ENCODE data around the gene CLEC2A. TPM values are rescaled to one million over a fixed set of nuclear protein-coding genes. Genes with fewer than 3 reads are reported as not detected.

The CLEC2A gene
- total RNA-seq, 5 donors from 2014 or later (not counting 1 experiment from before 2014, with no cell fraction given), result not detected

- WGBS (ENCODE audit: insufficient coverage), result 64% methylated on average over 18 of the region's 19 CpGs
- peak in 10 of 35 experiments; percentile 2 to 48 (median 8) for DNase-seq
Observed at GRCh38 chr12:9943240-9943639, 11.1 kb upstream of the CLEC2A start.

DNA sequence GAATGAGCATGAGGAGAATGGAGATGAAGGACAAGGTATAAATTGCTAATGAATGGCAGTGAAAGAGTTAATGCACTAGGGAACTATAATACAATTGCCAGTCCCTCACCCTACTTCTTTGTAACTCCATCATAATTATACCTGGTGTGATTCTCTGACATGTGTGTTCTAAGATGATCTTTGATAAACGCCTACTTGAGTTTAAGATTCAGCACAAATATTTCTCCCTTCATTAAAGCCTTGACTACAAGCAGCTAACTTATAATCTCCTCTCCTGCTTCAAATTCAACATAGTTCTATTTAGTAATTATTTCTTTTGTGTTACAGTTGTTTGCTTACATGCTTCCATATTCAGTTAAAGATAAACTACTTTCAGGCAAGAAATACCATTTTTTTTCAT lies 9.7 kb upstream of the CLEC2A start:
- no peaks in the 10 kb centered on the region for H3K9me3 Mint-ChIP-seq
- no peaks in the 10 kb centered on the region for H3K9me3 ChIP-seq
- H3K36me3 ChIP-seq (ENCODE audit: control insufficient read depth in 2 of 2, extremely low read depth in 1 of 2, insufficient read depth in 1 of 2, low read length in 1 of 2), result no peaks in the 10 kb centered on the region
- H3K4me3 ChIP-seq (ENCODE audit: control insufficient read depth in 1 of 2, extremely low read depth in 1 of 2, low read length in 1 of 2), result no peak overlapping the region
- ChIA-PET CTCF (interaction anchor here in 1 of 2 donors (0.6 to 0.7 kb wide), 2 partner anchors 55 to 1428 kb away, joined by 3 to 4 read pairs; partner anchors contain the start of gene CLEC4D), POLR2A (no interaction called here)
- H3K4me1 Mint-ChIP-seq, result peaks cover 8 to 16% (median 13%) of the 10 kb centered on the region in 3 donors
- ATAC-seq (replicated peaks in 1 of 4) (no peak), DNase-seq (no peak)
- WGBS (ENCODE audit: insufficient coverage), result no CpG with 5 or more reads among the region's 1 CpG
- H3K4me3 Mint-ChIP-seq, result no peak overlapping the region
- H3K27ac ChIP-seq (ENCODE audit: low read length), result no peak overlapping the region
- H3K27ac Mint-ChIP-seq, result no peak overlapping the region
- peaks cover 0 to 6% of the 10 kb centered on the region in 2 experiments for H3K27me3 ChIP-seq (replicated peaks in 1 of 2; ENCODE audit: control insufficient read depth in 2 of 2, extremely low read depth in 1 of 2, insufficient read depth in 2 of 2, low read length in 1 of 2)
- H3K27me3 Mint-ChIP-seq, result peaks cover 0 to 10% of the 10 kb centered on the region in 2 donors
- no peaks in the 10 kb centered on the region for H3K36me3 Mint-ChIP-seq
- peaks cover 0 to 3% of the 10 kb centered on the region in 2 experiments for H3K4me1 ChIP-seq (ENCODE audit: control insufficient read depth in 1 of 2, extremely low read depth in 1 of 2, insufficient read depth in 2 of 2, low read length in 2 of 2)

More at GRCh38 chr12:9943240-9943639, 11.1 kb upstream of the CLEC2A start:
- H3K27ac ChIP-seq (ENCODE audit: low read length), result no peak overlapping the region
- CTCF ChIA-PET, result no interaction called here
- H3K36me3 ChIP-seq (ENCODE audit: control insufficient read depth in 2 of 2, extremely low read depth in 1 of 2, insufficient read depth in 1 of 2, low read length in 1 of 2), result no peaks in the 10 kb centered on the region
- H3K9me3 ChIP-seq, result no peaks in the 10 kb centered on the region
- H3K9me3 Mint-ChIP-seq, result no peaks in the 10 kb centered on the region
- H3K4me1 ChIP-seq (ENCODE audit: control insufficient read depth in 1 of 2, extremely low read depth in 1 of 2, insufficient read depth in 2 of 2, low read length in 2 of 2), result peaks cover 0 to 7% of the 10 kb centered on the region in 2 experiments
- H3K4me1 Mint-ChIP-seq, result peaks cover 18 to 21% (median 19%) of the 10 kb centered on the region in 3 donors
- no peaks in the 10 kb centered on the region for H3K36me3 Mint-ChIP-seq
- H3K4me3 Mint-ChIP-seq, result peak overlapping the region; percentile 62 to 71 (median 68)
- peak overlapping the region; percentile 4 to 20 for H3K27ac Mint-ChIP-seq
- peaks cover 0 to 6% of the 10 kb centered on the region in 2 experiments for H3K27me3 ChIP-seq (replicated peaks in 1 of 2; ENCODE audit: control insufficient read depth in 2 of 2, extremely low read depth in 1 of 2, insufficient read depth in 2 of 2, low read length in 1 of 2)
- peaks cover 0 to 10% of the 10 kb centered on the region in 2 donors for H3K27me3 Mint-ChIP-seq
- POLR2A ChIA-PET, result no interaction called here
- H3K4me3 ChIP-seq (ENCODE audit: control insufficient read depth in 1 of 2, extremely low read depth in 1 of 2, low read length in 1 of 2), result no peak overlapping the region
- ATAC-seq (replicated peaks in 1 of 4), result peak in 3 of 4 experiments; percentile 45 to 71 (median 69)

DNA sequence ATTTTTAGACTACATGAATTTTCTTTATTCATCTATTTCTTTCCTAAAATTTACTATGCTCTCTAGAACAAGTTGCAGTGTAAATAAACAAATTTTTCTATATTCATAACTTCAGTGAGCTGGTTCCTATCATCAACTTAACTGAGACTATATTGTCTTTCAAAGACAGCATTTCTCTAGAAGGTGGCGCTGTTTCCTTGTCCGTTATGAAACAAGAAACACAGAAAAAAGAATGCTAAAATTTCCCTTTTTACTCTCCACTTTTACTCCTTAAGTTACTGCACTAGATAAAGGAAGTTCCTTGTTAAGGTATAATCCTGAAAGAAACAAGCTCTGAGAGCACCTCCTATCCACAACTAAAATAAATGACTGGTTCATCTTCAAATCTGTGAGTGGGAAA lies 8.2 kb upstream of the CLEC2A start:
- H3K27ac Mint-ChIP-seq, result no peak overlapping the region
- WGBS (ENCODE audit: insufficient coverage), result no CpG with 5 or more reads among the region's 2 CpGs
- Histone ChIP-seq H3K27me3 (replicated peaks in 1 of 2; ENCODE audit: control insufficient read depth in 2 of 2, extremely low read depth in 1 of 2, insufficient read depth in 2 of 2, low read length in 1 of 2) (peaks cover 0 to 6% of the 10 kb centered on the region in 2 experiments), H3K9me3 (no peaks in the 10 kb centered on the region), H3K27ac (ENCODE audit: low read length) (no peak overlapping the region), H3K4me3 (ENCODE audit: control insufficient read depth in 1 of 2, extremely low read depth in 1 of 2, low read length in 1 of 2) (no peak overlapping the region), H3K36me3 (ENCODE audit: control insufficient read depth in 2 of 2, extremely low read depth in 1 of 2, insufficient read depth in 1 of 2, low read length in 1 of 2) (no peaks in the 10 kb centered on the region), H3K4me1 (ENCODE audit: control insufficient read depth in 1 of 2, extremely low read depth in 1 of 2, insufficient read depth in 2 of 2, low read length in 2 of 2) (peaks cover 0 to 3% of the 10 kb centered on the region in 2 experiments)
- peak in 3 of 35 experiments; percentile 4 to 50 (median 13) for DNase-seq
- H3K36me3 Mint-ChIP-seq, result no peaks in the 10 kb centered on the region
- no peak for ATAC-seq (replicated peaks in 1 of 4)
- peaks cover 8 to 16% (median 13%) of the 10 kb centered on the region in 3 donors for H3K4me1 Mint-ChIP-seq
- CTCF ChIA-PET, result interaction anchor here (0.5 to 2.0 kb wide), 13 partner anchors 9 to 458 kb away, joined by 3 to 13 read pairs (median 3); partner anchors contain the start of genes CLEC12A (in 1 of the 2) and CLEC7A (in 1 of the 2)
- peaks cover 0 to 10% of the 10 kb centered on the region in 2 donors for H3K27me3 Mint-ChIP-seq
- no peaks in the 10 kb centered on the region for H3K9me3 Mint-ChIP-seq
- H3K4me3 Mint-ChIP-seq, result no peak overlapping the region
- POLR2A ChIA-PET, result no interaction called here

GRCh38 chr12:9936591-9936990 lies 4.4 kb upstream of the CLEC2A start:
- Histone ChIP-seq H3K36me3 (ENCODE audit: control insufficient read depth in 2 of 2, extremely low read depth in 1 of 2, insufficient read depth in 1 of 2, low read length in 1 of 2) (no peaks in the 10 kb centered on the region), H3K4me1 (ENCODE audit: control insufficient read depth in 1 of 2, extremely low read depth in 1 of 2, insufficient read depth in 2 of 2, low read length in 2 of 2) (no peaks in the 10 kb centered on the region), H3K27ac (ENCODE audit: low read length) (no peak overlapping the region), H3K9me3 (no peaks in the 10 kb centered on the region), H3K27me3 (replicated peaks in 1 of 2; ENCODE audit: control insufficient read depth in 2 of 2, extremely low read depth in 1 of 2, insufficient read depth in 2 of 2, low read length in 1 of 2) (no peaks in the 10 kb centered on the region), H3K4me3 (ENCODE audit: control insufficient read depth in 1 of 2, extremely low read depth in 1 of 2, low read length in 1 of 2) (no peak overlapping the region)
- H3K27me3 Mint-ChIP-seq, result peaks cover 3 to 7% of the 10 kb centered on the region in 2 donors
- peaks cover 0 to 2% (median 0%) of the 10 kb centered on the region in 3 donors for H3K4me1 Mint-ChIP-seq
- no peak overlapping the region for H3K4me3 Mint-ChIP-seq
- DNase-seq, result no peak
- ATAC-seq (replicated peaks in 1 of 4), result no peak
- ChIA-PET CTCF (no interaction called here), POLR2A (no interaction called here)
- no peaks in the 10 kb centered on the region for H3K9me3 Mint-ChIP-seq
- WGBS (ENCODE audit: insufficient coverage), result 82% methylated on average over 7 of the region's 10 CpGs
- H3K36me3 Mint-ChIP-seq, result no peaks in the 10 kb centered on the region
- H3K27ac Mint-ChIP-seq, result no peak overlapping the region

DNA sequence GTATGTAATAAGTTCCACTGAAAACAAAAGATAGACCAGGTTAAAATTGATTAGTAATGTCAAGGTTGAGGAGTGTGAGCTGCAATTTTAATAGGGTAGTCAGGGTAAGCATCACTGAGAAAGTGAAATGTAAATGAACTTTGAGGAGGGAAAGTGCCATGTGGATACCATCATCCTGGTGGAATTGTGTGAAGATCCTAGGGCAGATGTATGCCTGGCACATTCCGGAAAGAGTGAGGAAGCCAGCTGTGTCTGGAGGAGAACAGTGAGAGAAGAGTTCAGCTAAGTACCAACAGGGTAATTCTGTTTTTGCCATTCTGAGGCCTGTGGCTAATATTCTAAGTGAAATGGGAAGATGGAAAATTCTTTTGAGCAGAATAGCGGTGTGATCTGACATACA lies 2.9 kb upstream of the CLEC2A start:
- Mint-ChIP-seq H3K4me1 (no peaks in the 10 kb centered on the region), H3K9me3 (no peaks in the 10 kb centered on the region), H3K4me3 (no peak overlapping the region), H3K27me3 (peaks cover 3 to 11% of the 10 kb centered on the region in 2 donors), H3K27ac (no peak overlapping the region), H3K36me3 (no peaks in the 10 kb centered on the region)
- Histone ChIP-seq H3K27ac (ENCODE audit: low read length) (no peak overlapping the region), H3K4me3 (ENCODE audit: control insufficient read depth in 1 of 2, extremely low read depth in 1 of 2, low read length in 1 of 2) (no peak overlapping the region), H3K9me3 (no peaks in the 10 kb centered on the region), H3K4me1 (ENCODE audit: control insufficient read depth in 1 of 2, extremely low read depth in 1 of 2, insufficient read depth in 2 of 2, low read length in 2 of 2) (no peaks in the 10 kb centered on the region), H3K36me3 (ENCODE audit: control insufficient read depth in 2 of 2, extremely low read depth in 1 of 2, insufficient read depth in 1 of 2, low read length in 1 of 2) (no peaks in the 10 kb centered on the region), H3K27me3 (replicated peaks in 1 of 2; ENCODE audit: control insufficient read depth in 2 of 2, extremely low read depth in 1 of 2, insufficient read depth in 2 of 2, low read length in 1 of 2) (no peaks in the 10 kb centered on the region)
- no peak for DNase-seq
- no peak for ATAC-seq (replicated peaks in 1 of 4)
- POLR2A ChIA-PET, result no interaction called here
- WGBS (ENCODE audit: insufficient coverage), result 89% methylated on average over 1 of the region's 2 CpGs
- CTCF ChIA-PET, result no interaction called here

DNA sequence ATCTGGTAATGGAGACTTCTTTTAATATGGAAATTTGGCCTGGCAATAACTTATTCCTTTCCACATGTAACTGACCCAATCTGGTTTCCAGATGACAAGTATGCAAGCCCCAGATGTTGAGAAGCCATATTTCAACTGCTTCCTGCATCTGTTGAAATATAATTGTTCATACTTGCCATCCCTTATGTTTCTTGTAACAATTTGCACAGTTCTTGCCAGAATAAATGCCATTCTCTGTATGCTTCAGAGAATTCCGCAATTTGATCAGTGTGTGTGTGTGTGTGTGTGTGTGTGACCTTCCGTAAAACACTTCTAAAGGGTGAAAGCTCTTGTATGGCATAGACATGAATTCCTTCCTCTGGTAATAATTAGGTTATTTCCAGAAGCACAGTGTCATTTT lies 1.8 kb upstream of the CLEC2A start:
- H3K4me1 Mint-ChIP-seq, result no peaks in the 10 kb centered on the region
- H3K27me3 Mint-ChIP-seq, result peaks cover 3 to 5% of the 10 kb centered on the region in 2 donors
- DNase-seq (no peak), ATAC-seq (replicated peaks in 1 of 4) (no peak)
- no peak overlapping the region for H3K4me3 Mint-ChIP-seq
- Histone ChIP-seq H3K36me3 (ENCODE audit: control insufficient read depth in 2 of 2, extremely low read depth in 1 of 2, insufficient read depth in 1 of 2, low read length in 1 of 2) (no peaks in the 10 kb centered on the region), H3K27ac (ENCODE audit: low read length) (no peak overlapping the region), H3K27me3 (replicated peaks in 1 of 2; ENCODE audit: control insufficient read depth in 2 of 2, extremely low read depth in 1 of 2, insufficient read depth in 2 of 2, low read length in 1 of 2) (no peaks in the 10 kb centered on the region), H3K4me1 (ENCODE audit: control insufficient read depth in 1 of 2, extremely low read depth in 1 of 2, insufficient read depth in 2 of 2, low read length in 2 of 2) (no peaks in the 10 kb centered on the region), H3K9me3 (no peaks in the 10 kb centered on the region), H3K4me3 (ENCODE audit: control insufficient read depth in 1 of 2, extremely low read depth in 1 of 2, low read length in 1 of 2) (no peak overlapping the region)
- ChIA-PET CTCF (interaction anchor here in 1 of 2 donors (0.7 kb wide), 2 partner anchors 25 to 66 kb away, joined by 7 to 8 read pairs; no protein-coding TSS in a partner anchor), POLR2A (interaction anchor here (0.6 to 0.7 kb wide), 2 partner anchors 120 to 157 kb away, joined by 3 to 4 read pairs; no protein-coding TSS in a partner anchor)
- no CpG with 5 or more reads among the region's 2 CpGs for WGBS (ENCODE audit: insufficient coverage)
- H3K9me3 Mint-ChIP-seq, result no peaks in the 10 kb centered on the region
- no peaks in the 10 kb centered on the region for H3K36me3 Mint-ChIP-seq
- no peak overlapping the region for H3K27ac Mint-ChIP-seq
